CD4-positive, alpha-beta T cell treated with Interleukin-1 beta for 1 hour (primary cell): ENCODE measurements around the gene SPTLC3.

Source experiments
- DNase-seq, 2 donors: peaks; one replicate each; pipeline ENCODE4 v3.0.0-alpha.2; 2020 to 2022

SPTLC3 gene

GRCh38 chr20:13101706-13102105 is 92.9 kb downstream of the SPTLC3 start:
- no peak for DNase-seq

GRCh38 chr20:13102237-13102636 is 93.5 kb downstream of the SPTLC3 start:
- no peak for DNase-seq

GRCh38 chr20:13102694-13103093 is 93.9 kb downstream of the SPTLC3 start:
- DNase-seq = no peak

DNA sequence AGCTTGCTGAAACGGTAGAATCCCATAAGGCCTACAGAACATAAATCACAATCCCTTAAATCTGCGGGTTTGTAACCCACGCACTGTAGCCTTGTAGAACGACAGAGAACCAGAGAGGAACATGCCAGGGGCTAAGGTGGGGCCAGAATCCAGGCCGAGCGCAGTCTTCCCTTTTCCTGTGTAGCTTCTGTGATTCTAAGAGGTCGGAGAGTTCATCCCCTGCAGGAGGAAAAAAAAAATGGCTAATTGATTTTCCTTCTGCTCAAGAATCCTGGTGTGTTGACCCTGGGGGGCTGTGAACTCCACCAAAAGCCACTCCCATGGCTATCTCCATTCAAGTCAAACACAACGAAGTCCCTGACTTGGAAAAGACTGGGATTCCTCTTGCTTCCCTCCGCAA is 96.3 kb downstream of the SPTLC3 start:
- DNase-seq = no peak

DNA sequence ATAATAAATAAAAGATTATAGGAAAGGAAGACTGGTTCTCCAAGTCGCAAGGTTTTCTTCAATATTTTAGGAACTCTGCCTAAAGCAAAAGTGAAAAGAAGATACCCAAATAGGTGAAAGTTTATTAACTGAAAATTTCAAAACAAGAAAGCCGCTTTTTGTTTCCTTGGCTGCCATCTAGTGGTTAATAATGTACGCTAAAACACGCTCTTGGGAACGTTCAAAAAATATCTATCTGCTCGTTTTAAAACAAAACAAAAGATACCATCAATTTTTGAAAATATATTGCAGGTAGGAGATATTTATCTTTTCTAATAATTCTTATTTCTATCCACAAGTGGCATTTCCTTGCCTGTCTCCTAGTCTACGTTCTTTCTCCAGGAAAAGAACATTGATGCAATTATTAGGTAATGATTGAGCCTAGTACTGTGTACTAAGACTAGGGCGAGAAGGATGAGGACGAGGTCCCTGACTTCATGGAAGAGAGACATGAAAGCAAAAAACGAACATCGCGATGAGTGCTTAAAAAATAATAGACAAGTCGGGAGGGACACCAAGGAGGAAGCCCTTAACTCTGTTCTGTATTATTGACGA is 97.2 kb downstream of the SPTLC3 start:
- peak in 1 of 2 donors; percentile 11 for DNase-seq

DNA sequence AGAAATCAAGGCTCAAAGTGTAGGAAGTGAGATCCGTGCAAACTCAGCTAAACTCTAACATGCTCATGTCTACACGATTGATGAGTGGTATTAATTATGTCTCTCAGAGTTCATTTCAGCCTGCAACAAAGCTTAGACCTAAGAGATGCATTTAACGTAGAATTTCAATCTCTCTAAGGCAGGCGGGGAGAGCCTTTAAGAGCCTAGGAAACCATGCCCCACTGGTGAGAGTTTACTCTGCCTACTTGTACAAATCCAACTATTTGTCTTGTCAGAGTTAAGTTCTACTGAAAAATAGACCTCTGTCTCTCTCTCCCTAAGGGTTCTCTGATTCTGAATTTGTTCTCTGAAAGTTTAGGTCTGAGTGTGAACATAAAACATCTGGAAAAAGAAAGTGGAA is 100.9 kb downstream of the SPTLC3 start:
- no peak for DNase-seq

DNA sequence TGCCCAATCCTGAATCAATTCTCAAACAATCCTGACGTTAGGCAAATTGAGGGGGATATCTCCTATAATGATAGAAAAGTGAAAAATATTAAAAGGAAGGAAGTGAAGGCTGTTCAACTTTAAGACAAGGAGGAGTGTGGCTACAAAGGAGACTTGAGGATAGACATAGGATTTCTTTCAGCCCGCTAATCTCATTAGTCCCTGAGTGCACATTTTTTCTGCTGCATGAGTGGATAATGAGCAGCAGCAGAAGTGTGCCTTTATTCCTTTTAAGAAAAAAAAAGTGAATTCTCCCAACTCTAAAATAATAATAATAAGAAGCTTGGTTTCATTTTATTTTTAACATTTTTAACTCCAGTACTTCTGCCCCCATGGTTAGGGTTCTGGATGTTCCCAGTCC is 102.0 kb downstream of the SPTLC3 start:
- no peak for DNase-seq

GRCh38 chr20:13111249-13111911 is 102.6 kb downstream of the SPTLC3 start:
- no peak for DNase-seq

DNA sequence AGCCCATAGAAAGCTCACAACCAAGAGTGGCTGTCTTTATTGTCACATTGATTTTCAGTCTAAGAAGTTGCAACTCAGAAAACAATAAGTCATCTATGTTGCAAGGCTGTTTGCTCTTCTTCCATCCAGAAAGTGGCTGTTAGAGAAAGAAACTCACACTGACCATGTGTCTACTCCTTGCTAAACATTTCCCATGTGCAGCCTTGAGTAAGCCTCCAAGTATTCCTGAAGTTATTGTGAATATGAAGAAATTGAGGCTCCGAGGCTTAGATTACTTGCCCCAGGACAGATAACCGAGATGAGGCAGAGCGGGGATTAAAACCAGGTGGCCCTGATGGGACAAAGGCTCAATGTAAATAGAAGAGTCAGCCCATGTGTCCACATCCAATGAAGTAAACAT is 105.0 kb downstream of the SPTLC3 start:
- no peak for DNase-seq

DNA sequence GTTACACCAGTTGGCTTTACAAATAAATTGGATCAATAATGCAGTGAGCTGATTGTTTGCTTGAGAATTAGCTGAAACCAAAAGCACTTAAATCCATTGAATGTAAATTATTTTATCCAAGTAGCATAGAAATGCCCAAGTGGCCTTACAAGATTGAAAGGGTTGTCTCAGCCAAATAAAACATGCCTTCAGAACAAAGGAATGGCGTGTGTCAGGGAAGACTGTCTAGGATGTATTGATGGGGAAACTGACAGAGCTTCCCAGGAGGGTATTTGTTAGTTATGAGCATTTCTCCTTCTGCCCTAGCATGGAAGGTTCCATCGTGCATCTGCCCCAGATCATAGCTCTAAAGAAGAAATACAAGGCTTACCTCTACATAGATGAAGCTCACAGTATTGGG is 108.4 kb downstream of the SPTLC3 start:
- DNase-seq = no peak

DNA sequence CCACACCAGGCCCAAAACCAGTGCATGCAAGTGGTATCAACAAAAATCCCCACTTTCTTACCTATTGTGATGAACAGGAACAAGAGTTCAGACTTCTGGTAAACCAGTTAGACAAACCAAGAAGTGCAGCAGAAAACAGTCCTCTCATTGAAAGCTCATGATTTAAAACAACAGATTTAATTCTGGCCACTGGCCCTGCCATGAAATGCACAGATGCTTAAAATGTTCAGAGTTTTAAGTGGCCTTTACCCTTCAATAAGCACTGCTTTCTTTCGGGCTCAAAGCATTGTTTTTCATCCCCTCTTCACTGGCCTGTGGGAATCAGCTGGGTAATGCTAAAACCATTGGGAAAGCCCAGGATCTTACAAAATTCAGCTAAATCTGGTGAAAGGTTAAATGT is 109.9 kb downstream of the SPTLC3 start:
- DNase-seq = no peak

- DNase-seq = peak in 1 of 2 donors; percentile 72
These were observed 110.8 kb downstream of the SPTLC3 start for GRCh38 chr20:13119583-13119982.

- DNase-seq = no peak
These were observed 111.7 kb downstream of the SPTLC3 start for GRCh38 chr20:13120471-13120870.

DNA sequence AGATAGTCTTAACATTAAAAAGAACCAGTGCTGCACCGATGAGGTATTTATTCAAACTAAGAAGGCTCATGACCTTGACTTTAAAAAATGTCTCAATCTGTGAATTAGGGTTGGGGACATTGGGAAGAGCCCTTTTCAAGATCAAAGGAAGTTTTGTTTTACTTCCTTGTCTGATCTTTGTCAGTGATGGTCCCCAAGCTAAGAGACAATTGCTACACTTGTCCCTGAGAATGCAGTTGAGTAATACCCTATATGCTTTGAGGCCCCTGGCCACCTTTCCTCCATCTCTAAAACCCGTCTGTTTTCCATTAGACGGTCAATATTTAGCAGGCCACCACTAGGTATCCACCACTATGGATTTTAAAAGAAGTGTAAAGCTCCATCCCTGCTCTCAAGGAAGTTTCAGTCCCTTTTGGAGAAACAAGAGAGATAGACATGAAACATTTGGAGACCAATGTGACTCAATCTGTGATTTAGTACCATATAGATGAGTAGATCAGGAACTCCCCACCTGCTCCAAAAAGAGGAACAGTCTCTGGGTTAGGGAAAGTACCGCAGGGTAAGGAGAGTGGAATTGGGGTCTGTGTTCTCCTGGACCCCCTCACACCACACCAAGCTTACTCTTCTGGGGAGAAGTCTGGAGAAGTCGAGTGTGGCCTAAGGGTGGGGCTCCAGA is 113.2 kb downstream of the SPTLC3 start:
- no peak for DNase-seq

- no peak for DNase-seq
These were observed 116.7 kb downstream of the SPTLC3 start for GRCh38 chr20:13125486-13125885.

DNA sequence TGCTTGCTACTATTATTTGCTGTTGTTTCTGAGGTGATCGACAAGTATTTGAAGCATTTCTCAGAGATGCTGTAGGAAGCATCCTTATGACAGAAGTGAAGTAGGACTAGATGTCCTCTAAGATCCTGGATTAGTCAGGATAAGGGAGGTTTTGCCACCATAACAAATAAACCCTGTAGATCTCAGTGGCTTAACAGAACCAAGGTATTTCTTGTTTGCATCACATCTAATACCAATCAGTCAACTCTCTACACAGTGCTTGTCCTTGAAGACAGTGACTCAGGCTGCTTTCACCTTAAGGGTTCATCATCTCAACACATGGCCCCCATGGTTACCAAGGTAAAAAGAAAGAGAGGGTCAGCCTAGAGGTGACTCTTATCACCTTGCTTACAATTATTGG is 119.4 kb downstream of the SPTLC3 start:
- DNase-seq = no peak

GRCh38 chr20:13130061-13130706 is 121.4 kb downstream of the SPTLC3 start:
- no peak for DNase-seq

DNA sequence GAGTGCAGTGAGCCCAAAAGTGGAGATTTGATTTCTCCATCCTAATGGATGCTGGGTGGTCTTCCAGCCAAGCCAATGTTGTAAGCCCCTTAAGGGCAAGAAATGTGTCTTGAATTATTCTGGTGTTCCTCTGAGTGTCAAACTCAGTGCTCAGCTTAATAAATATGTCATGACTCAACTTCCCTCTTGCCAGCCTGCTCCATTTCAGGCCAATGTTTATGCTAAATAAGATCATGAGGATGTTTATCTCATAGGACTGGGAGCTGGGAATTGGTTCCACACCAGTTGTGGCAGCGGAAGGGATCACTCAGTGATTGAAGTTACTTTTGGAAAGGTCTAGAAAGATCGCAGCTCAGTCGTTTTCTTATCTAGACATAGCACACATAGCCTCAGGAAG is 121.9 kb downstream of the SPTLC3 start:
- no peak for DNase-seq

DNA sequence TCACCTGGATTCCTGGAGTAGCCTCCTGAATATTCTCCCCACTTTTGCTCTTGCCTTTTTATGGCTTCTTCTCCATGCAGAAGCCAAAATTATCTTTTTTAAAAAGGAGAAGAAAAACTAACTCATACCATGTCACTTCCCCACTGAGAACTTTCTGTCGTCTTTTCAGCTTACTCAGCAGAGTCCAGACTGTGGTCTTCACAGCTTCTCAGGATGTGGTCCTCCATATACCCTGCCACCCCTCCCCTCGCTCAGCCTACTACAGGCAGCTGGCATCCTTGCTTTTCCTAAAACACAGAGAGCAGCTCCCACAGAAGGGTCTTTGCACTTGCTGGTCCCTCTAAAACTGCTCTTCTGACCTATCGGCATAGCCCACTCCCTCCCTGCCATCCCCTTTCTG is 122.9 kb downstream of the SPTLC3 start:
- DNase-seq = no peak

GRCh38 chr20:13139459-13140150 is 130.8 kb downstream of the SPTLC3 start:
- DNase-seq = no peak

- DNase-seq = no peak
These were observed 131.4 kb downstream of the SPTLC3 start for GRCh38 chr20:13140201-13140600.

DNA sequence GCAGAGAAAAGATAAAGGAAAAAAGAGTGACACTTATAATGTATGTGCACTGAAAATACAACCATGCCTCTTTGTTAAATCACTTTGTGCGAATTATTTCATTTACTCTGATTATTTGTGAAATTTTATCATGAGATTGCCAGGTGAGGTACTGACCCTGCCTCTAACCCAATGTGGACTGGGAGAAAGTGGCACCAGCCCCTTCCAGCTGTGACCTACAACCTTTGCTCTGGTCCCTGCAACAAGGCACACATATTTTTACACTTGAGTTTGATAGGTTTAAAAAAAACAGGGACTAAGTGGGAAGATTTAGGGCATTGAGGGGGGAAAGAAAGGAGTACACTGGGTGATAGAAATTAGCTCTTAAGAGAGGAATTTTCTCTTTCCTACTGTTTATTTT is 132.0 kb downstream of the SPTLC3 start:
- DNase-seq = no peak

DNA sequence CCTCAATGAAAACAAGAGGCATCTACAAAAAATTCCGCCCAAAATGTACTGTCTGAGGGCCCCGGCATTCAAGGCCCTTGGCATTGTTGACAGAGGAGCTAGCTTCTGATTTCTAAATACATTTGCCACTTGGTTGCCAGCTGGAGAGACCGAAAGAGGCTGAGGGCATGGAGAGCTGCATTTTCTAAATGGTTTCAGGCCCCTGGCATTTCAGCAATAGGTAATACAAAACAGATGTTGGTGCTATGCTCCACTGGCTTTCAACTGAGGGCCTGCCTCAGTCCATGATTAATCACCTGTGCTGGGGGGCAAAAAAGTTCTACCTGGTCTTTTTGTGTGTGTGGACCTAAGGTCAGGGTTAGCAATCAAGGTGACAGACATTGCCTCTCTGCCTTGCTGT is 132.8 kb downstream of the SPTLC3 start:
- no peak for DNase-seq
